NCI-H1092 treated with DMSO at 0.1 percent for 48 hours (cell line): ENCODE measurements around the gene ACOT7.

Experiments used
- DNase-seq: peaks from one replicate; lab custom pipeline; 2025; lab: John Stamatoyannopoulos, UW

The ACOT7 gene

DNA sequence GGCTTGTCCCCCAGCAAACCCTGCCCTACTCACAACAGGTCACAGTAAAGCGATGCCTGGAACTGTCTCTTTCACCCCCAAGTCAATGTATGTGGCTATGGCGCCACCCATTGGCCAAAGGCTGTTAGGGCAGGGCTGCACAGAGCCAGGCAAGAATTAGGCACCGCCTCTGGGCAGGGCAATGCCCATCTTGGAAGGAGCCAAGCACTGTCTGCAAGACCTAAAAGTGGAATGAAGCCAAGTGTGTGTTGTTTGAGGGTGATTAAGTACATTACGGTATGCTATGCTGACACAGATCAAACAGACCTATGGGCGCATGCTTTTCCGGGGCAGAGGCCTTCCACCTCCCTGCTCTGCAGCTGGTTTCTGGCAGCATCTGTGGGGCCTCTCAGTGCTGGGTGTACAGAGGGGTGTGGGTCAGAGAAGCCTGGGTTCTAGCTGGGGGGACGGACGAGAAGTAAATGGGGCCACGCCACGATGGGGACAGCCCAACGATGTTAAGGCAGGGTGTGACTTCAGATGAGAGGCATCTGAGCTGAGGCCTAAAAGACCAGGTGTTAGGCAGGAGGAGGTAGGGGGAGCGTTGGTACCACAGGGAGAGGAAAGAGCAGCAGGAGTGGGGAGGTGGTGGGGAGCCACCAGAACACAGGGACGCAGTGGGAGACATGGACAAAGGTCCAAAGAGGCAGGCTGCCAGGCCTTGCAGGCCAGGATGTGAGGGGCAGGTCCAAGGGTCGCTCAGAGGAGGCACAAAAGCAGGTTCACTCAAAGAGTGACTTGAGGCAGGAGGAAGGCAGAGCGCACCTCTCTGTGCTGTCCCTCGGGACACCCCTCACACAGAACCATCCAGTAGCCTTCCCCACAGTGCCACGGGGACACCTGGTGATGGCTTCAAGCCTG, 49.8 kb downstream of the ACOT7 start:
- peak; percentile 84 for DNase-seq

DNA sequence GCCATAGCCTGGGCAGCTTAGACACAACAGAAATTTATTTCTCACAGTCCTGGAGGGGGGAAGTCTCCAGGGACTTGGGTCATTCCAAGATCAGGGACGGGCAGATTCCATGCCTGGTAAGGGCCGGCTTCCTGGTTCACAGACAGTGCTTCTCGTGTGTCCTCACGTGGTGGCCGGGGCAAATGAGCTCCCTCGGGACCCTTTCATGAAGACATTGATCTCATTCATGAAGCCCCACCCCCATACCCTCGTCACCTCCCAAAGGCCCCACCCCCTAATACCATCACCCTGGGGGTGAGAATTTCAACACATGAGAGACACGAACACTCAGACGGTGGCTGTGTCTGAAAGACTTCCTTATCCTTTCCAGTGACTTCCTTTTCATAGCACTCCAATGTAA, 51.5 kb downstream of the ACOT7 start:
- no peak for DNase-seq

DNA sequence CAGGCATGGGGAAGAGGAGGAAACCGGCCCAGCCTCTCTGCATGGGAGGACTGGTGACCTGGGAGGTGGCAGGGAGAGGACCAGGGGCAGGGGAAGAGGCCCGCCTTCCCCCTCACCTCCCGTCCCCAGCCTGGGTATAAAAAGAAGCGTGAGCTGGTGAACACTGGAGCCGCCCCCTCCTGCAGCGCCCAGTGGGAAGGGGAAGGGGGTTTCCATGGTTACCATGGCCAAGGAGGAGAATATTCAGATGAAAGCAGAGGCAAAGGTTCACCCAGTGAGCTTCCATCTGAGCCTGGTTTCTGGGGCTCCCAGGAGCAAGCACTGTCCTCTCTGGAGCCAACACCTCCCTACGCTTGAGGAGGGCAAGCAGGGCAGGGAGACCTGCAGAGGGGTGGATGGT, 54.9 kb downstream of the ACOT7 start:
- no peak for DNase-seq

DNA sequence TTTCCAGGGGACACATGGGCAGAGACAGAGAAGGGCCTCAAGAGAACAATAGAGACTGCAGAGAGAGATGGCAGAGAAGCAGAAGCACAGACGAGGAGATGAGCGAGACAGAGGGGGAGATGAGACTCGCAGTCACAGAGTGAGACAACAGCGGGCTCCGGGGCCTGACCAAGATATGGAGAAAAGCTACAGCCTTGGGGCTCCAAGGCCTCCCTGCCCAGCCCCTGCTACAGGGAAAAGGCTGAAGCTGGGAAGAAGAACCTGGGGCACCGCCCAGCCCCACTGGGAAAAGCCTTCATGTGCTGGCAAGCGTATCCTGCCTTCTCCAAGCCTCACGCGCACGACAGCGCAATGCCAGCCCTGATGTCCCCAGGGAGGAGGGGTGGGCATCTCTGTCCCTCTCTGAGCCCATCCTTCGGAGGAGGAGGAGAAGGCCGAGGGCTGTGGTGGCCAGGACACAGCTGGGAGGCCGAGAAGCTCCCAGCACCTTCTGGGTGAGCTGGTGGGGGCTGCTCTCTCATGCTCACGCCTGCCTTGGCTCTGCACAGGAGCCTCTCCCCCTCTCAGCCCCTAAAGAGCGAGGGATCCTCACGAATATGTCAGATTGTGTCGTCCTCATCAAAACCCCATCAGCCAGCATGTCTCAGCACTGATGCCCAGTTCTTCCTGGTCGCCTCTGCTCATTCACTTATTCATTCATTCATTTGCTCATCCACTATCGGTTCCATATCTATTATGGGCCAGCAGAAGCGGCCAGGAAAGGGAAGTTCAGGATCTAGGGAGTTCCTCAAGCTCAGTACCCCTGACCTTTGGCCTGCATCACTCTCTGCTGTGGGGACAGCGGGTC, 56.6 kb downstream of the ACOT7 start:
- no peak for DNase-seq

DNA sequence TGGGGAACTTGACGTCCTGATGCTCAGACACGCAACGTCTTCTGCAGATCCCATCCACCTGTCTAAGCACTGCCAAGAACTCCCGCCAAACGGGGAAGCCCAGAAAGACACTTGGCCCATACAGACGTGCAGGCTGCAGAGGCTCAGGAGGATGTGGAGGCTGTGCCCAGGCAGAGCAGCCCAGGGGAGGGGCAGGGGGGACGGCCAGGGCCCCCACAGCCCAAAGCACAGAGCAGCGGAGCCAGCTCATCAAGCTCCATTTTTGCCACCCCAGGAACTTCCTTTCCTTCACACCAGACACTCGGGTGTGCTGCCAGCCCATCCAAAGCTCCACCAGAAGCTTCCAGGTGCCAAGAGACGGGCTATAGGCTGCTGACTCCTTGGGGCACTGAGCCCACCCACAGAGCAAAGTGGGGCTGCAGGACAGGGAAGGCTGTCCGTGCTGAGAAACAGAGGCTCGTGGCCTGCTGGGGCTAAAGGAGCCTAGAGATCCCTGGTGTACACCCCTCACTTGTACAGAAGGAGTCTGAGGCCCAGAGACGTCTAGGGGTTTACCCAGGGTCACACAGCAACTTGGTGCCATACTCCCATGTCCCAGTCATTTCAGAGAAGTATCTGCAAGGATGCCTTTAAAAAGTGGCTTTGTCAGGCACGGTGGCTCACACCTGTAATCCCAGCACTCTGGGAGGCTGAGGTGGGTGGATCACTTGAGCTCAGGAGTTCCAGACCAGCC, 59.1 kb downstream of the ACOT7 start:
- DNase-seq: no peak

DNA sequence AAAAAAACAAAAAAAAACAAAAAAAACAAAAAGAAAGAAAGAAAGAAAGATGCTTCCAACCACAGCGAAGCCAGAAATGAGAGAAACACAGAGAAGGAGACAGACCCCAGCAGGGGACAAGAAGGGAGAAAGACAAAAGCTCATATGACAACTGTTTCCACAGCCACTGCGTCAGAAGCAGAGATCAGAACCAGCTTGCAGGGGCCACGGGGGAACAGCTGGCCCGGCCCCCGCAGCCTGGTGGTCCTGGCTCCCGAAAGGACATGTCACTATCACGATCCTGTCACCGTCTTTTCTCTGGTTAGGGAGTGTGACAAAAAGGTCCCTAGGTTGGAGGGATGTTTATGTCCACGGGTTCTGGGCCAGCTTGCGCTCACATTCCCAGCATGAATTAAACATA, 60.7 kb downstream of the ACOT7 start:
- DNase-seq: no peak

DNA sequence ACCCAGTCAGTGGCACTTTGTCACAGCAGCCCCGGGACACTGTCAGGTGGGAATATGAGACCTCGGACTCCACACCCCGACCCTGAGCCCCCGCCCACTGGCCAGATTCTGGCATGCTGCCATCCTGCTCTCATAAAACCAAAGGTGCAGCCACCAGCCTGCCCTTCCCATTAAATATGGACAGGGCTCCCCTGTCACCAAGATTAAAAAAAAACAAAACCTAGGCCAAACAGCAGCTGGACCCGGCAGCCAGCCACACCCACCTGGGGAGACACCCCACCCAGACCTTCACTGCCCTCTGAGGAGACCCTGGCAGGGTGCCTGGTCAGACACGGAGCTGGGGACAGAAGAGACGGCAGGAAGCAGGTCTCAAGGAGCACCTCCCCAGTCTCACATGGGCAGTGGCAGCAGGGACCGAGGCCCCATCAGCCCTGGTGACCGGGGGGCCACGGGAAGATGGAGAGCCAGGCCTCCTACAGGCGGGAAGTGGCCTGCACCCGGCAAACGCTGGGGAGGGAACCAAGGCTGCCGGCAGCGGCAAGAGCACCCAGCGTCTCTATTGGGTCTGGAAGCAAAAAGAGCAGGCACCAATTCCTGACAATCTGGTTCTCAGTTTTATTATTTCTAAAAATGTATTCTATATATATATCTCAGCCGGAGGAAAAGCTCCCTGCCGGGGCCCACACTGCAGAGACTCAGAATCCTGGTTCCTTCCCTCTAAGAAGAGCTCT, 61.9 kb downstream of the ACOT7 start:
- DNase-seq: no peak

DNA sequence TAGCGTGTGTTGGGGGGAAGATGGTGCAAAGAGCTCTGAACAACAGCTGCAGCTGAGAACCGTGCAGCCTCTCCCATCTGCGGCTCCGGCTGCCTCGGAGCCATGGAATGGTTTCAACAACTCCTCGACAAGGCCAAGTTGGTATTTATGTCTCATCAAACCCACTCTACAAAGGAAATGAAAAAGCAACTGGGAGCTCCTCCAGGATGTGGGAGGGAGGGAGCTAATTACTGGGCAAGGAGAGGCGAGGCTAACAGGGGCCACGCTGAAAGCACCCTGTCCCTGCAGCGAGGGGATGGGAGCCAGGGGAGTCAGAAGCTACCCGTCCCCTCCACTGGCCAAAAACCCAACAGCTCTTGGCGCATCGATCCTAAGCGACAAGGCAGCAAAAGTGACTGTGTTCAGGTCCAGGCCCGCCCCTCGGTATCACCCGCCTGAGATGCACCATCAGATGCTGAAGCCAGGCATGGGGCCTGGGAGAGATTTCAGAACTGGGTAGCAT, 63.1 kb downstream of the ACOT7 start:
- DNase-seq: peak; percentile 77

DNA sequence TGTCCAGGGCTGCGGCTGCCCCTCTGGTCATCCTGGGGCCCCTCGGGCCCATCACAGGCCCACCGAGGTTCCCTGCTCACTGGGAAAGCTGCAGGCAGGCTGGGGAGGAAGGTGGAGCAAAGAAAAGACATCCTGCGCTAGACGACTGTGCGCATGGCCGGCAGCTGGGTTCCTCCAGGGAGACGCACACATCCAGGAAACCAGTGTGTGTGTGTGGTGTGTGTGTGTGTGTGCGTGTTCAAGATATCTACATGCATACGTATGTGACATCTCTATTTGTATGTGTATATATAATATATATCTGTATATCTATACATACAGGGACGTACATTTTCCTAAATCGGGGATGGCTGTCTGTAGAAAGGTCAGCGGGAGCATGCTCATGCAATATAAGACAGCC, 63.7 kb downstream of the ACOT7 start:
- DNase-seq: peak; percentile 59

DNA sequence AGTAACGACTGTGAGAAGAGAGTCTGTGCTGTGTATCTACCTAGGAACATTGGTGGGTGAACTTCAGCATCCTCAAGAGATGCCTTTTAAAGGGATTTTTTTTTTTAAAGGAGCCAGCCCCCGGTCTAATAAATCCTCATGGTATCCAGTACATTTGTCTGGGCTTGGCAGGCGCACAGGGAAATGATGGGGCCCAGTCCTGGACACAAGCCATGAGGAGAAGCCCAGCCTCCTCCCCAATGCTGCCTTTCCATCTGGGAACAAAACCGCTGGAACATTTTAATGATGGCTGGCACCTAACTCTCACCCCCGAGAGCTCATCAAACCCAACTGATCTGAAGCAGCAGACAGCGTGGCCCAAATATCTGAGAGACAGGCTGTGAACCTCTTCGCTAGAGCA, 64.2 kb downstream of the ACOT7 start:
- peak; percentile 82 for DNase-seq

DNA sequence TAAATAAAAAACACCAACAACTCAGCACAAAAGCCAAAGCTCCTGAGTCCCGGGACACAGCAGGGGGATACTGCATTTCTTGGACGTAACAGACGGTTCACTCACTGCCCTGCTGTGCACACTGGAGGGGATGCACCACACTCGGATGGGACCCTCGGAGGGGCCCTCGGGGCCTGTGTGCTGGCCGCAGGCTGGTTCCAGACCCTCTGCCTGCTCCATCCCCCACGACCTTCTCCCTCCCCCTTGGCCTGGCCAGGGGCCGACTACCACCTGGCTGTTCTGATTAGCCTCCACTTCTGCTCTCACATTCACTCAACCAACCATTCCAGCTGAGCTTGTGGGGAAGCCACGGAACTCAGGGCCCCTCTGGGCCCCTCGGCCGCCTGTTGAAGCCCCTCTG, 64.9 kb downstream of the ACOT7 start:
- DNase-seq: no peak

DNA sequence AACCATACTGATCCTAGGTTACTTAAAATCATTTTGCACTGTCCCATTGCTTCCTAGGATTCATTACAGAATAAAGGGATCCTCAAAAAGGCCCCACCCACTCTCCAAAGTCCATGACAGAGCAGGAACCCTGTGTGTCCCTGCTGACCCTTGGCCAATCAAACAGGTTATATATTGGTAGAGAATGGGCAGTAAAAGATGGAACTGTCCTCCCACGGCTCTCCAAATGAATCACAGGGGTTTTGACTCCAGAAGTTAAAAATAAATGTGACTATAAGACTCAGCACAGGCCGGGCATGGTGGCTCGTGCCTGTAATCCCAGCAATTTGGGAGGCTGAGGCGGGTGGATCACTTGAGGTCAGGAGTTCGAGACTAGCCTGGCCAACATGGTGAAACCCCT, 65.5 kb downstream of the ACOT7 start:
- DNase-seq: no peak

DNA sequence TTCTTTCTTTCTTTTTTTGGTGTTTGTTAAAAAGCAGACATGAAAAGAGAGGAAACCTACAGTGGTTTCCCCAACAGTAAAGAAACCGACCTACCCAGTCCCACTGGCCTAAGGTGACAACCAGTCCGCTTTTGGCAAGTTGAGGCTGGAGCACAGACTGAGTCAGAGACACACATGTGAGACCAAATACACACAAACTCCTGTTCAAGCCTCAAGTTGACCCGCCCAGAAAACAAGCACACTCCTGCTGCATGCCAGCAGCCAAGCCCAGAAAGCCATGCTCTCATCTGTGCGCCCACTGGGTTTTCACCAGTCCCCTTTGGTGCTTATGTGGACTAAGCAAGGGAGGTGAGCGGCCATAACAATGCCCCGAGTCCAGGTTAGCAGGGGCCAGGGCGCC, 68.1 kb downstream of the ACOT7 start:
- no peak for DNase-seq

DNA sequence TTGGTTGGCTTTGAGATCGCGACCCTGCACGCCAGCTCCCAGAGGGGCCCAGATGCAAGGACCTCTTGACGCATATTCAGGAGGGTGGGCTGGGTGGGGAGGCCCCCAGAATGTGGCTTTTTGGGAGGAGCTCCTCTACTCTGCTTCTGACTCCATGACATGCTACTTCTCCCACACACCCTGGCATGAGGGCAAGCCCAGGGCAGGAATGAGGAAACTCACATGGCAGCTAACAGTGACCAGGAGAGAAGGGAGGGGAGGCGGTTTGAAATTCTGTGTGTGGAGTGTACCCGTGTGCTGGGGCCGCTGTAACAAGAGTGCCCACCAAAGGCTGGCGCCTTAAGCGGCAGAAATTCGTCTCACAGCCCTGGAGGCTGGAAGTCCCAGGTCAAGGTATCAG, 71.4 kb downstream of the ACOT7 start:
- DNase-seq: no peak

DNA sequence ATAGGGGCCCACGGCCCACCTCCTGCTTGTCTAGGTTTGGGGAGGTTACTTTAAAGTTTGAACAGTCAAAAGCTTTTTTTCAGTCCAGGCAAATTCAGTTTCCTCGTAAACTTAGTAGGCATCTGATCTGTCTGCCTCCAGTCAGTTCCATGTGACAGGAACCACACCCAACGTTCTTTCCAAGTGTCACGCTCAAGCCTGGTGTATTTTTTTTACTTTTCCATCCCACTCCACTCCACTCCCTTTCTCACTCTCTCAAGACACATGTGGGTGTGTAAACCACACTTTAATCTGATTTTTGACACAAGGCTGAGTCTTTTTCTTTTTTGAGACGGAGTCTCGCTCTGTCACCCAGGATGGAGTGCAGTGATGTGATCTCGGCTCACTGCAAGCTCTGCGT, 72.4 kb downstream of the ACOT7 start:
- DNase-seq: no peak

DNA sequence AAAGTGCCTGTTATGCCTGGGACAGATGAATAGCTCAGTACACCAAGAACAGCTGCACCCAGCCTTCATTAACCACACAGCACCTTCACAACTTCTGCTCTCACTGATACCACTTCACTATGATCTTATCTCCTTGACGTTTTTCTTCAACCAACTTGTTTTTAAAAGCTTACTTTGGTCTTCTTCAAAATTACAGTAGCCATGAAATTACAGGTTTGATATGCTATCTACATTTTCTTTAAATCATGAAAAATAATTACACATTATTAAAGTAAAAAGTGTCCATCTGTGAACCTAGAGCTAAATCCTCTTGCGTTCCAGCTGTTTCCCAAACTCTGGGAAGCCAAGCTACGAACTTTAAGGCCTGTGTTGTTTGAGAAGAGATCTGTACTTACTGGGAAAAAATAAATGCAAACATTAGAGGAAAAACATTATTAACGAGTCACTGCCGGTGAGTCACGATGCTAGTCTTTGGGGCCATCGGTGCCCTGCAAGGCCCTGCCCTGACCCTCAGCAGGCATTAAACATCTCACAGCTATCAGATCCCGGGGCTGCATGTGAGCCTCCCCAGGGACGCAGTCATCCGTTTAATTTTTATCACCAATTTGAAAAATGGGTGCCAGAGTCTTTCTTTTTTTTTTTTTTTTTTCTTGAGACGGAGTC, 76.3 kb downstream of the ACOT7 start:
- DNase-seq: no peak

DNA sequence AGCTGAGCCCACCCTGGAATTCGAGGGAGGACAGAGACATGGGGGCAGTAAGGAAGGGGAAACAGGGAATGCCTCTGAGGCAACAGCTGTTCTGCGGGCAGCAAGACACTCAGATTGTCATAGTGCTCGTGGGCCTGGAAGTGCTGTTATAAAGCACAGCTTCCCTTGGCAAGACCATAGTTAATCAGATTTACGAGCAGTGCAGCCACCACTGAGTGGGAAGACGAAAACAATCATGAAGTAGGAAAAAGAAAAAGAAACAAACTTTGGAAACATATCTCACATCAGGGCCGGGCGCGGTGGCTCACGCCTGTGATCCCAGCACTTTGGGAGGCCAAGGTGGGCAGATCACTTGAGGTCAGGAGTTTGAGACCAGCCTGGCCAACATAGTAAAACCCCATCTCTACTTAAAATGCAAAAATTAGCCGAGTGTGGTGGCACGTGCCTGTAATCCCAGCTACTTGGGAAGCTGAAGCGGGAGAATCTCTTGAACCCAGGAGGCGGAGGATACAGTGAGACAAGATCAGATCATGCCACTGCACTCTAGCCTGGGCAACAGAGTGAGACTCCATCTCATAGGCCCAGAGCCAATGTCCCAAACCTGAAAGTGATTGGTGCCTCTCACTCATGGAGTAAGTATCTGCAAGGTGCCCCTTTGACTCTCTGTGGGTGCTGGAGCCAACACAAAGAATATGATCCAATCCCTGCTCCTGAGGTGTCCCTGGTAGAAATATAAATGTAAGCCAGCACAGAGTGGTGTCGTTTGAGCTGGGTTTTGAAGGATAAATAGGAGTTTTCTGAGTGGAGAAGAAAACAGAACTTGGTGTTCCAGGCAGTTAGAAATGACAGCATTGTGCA, 77.1 kb downstream of the ACOT7 start:
- DNase-seq: no peak

DNA sequence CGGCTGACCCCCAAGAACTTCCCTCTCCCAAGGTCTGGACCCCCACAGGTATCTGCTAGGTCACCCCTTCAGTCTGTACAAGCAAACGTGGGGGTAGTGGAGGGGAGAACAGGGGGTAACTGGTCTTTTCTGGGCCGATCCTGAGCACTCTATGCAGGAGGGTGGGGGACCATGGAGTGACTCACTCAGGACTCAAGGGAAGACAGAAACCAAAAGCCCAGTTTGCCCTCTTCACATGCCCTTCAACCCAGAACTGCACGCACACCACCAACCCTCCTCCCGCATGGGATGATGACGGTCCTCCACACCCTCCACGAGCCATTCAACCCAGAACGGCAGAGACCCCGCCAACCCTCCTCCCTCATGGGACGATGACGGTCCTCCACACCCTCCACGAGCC, 79.1 kb downstream of the ACOT7 start:
- no peak for DNase-seq

DNA sequence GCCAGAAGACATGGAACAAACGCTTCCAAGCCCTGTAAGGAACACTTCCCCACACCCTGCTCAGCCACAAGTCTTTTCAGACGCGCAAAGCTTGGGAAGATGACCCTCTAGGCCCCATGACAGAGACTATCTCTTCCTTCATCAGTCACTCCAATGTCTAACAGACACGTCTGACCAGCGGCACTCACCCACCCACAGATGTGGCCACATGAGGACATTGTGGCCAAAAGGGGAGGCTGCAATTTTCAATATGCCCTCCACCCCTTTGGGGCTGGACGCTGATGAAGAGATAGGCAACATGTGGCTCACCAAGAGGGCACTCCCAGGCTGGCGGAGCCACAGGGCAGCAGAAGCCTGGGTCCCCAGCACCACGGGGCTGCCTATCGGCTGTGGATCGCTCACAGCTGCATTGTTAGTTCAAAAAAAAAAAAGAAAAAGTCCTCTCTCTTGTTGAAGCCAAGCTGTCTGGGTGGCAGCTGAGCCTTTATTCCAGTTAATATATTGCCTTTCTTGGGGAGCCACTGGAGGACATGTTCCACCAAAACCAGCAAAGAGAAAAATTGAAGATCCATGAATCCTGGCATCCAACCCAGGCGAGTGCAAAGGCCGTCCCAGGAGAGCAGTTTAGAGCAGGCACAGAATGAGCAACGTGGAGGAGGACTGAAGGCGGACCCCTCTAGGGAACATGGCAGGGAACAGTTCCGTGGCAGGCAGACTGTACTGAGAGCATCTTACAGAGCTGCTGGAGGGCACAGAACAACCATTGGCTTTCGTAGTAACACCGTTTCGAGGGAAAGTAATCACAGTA, 80.0 kb downstream of the ACOT7 start:
- DNase-seq: no peak
